NCI-H82 treated with DMSO at 0.1 percent for 48 hours (cell line): Measurements from ENCODE around the gene TTC39B.

Experiments used
- DNase-seq: peaks from one replicate; lab custom pipeline; 2025; ENCODE audit not compliant: unreplicated experiment; lab: John Stamatoyannopoulos, UW

TTC39B gene

GRCh38 chr9:15137658-15138356 is 169.2 kb downstream of the TTC39B start:
- no peak for DNase-seq

- DNase-seq: no peak
These were observed 169.9 kb downstream of the TTC39B start for GRCh38 chr9:15137089-15137488.

GRCh38 chr9:15136646-15137045 is 170.4 kb downstream of the TTC39B start:
- no peak for DNase-seq

- peak; percentile 77 for DNase-seq
These were observed 171.7 kb downstream of the TTC39B start for GRCh38 chr9:15135164-15135792.

- no peak for DNase-seq
These were observed 173.5 kb downstream of the TTC39B start for GRCh38 chr9:15133488-15133887.

GRCh38 chr9:15132091-15132490 is 174.9 kb downstream of the TTC39B start:
- no peak for DNase-seq

GRCh38 chr9:15131094-15131493 is 175.9 kb downstream of the TTC39B start:
- no peak for DNase-seq

GRCh38 chr9:15127831-15128230 is 179.2 kb downstream of the TTC39B start:
- DNase-seq: no peak

- DNase-seq: no peak
These were observed 185.4 kb downstream of the TTC39B start for GRCh38 chr9:15121630-15122029.

- no peak for DNase-seq
These were observed 190.9 kb downstream of the TTC39B start for GRCh38 chr9:15116130-15116580.

- no peak for DNase-seq
These were observed 191.3 kb downstream of the TTC39B start for GRCh38 chr9:15115702-15116101.

GRCh38 chr9:15115041-15115440 is 192.0 kb downstream of the TTC39B start:
- DNase-seq: no peak
